Neuronal stem cell (in vitro differentiated cells): ENCODE data around the gene NAA38.

Experiments used
- DNase-seq: peaks from one replicate; pipeline ENCODE4 v3.0.0-alpha.2; 2013; ENCODE audit warnings: low spot score
- H2AFZ ChIP-seq: one replicate; pipeline ENCODE4 v1.6.1; 2013; ENCODE audit warnings: mild to moderate bottlenecking, low read length, inconsistent platforms
- H2AK5ac ChIP-seq: 2 replicates; pipeline ENCODE4 v1.6.1; 2013; ENCODE audit warnings: low read depth, mild to moderate bottlenecking, inconsistent platforms, low read length, moderate library complexity, mixed read lengths
- H2BK120ac ChIP-seq: 2 replicates; pipeline ENCODE4 v1.6.1; 2013; ENCODE audit warnings: low read depth, mild to moderate bottlenecking, inconsistent platforms, low read length, moderate library complexity, mixed read lengths
- H2BK12ac ChIP-seq: one replicate; pipeline ENCODE4 v1.6.1; 2013; ENCODE audit warnings: low read length, inconsistent platforms
- H2BK15ac ChIP-seq: 2 replicates; pipeline ENCODE4 v1.6.1; 2013; ENCODE audit warnings: mild to moderate bottlenecking, low read length, inconsistent platforms, mixed read lengths
- H2BK5ac ChIP-seq: one replicate; pipeline ENCODE4 v1.6.1; 2013; ENCODE audit warnings: inconsistent platforms, mild to moderate bottlenecking, low read length, moderate library complexity
- H3K14ac ChIP-seq: one replicate; pipeline ENCODE4 v1.6.1; 2013; ENCODE audit warnings: low read length, inconsistent platforms
- H3K18ac ChIP-seq: 2 replicates; pipeline ENCODE4 v1.6.1; 2013; ENCODE audit warnings: low read length, inconsistent platforms
- H3K23ac ChIP-seq: 2 replicates; pipeline ENCODE4 v1.6.1; 2013; ENCODE audit warnings: low read depth, mild to moderate bottlenecking, mixed read lengths, low read length, inconsistent platforms; ENCODE audit not compliant: poor library complexity
- H3K27ac ChIP-seq: replicated peaks from 3 replicates; pipeline ENCODE4 v1.5.1; 2013; ENCODE audit warnings: low read length, inconsistent platforms
- H3K27me3 ChIP-seq, 3 experiments: 2 replicates each; pipeline ENCODE4 v1.6.1; 2013; ENCODE audit warnings: low read length in 3 of 3, mild to moderate bottlenecking in 2 of 3, inconsistent platforms in 1 of 3, low read depth in 1 of 3, mixed read lengths in 1 of 3, moderate library complexity in 1 of 3; ENCODE audit not compliant: control insufficient read depth in 3 of 3, insufficient read depth in 3 of 3
- H3K36me3 ChIP-seq, 2 donors: replicated peaks in 1 of 2; 2 replicates each; pipeline ENCODE4 v1.6.1; 2013; ENCODE audit warnings: low read length in 2 of 2; ENCODE audit not compliant: control insufficient read depth in 2 of 2, insufficient read depth in 2 of 2
- H3K4ac ChIP-seq: 2 replicates; pipeline ENCODE4 v1.6.1; 2013; ENCODE audit warnings: inconsistent platforms, mild to moderate bottlenecking, low read length, moderate library complexity
- H3K4me1 ChIP-seq, 2 donors: 1 replicate in 1 of 2; 2 replicates in 1 of 2; pipeline ENCODE4 v1.6.1; 2013; ENCODE audit warnings: low read length in 2 of 2, low read depth in 1 of 2; ENCODE audit not compliant: control insufficient read depth in 2 of 2, insufficient read depth in 1 of 2
- H3K4me2 ChIP-seq: one replicate; pipeline ENCODE4 v1.6.1; 2013; ENCODE audit warnings: mild to moderate bottlenecking, low read length, inconsistent platforms; ENCODE audit not compliant: insufficient read depth, poor library complexity, severe bottlenecking
- H3K4me3 ChIP-seq, 2 donors: 2 replicates each; pipeline ENCODE4 v1.5.1; 2013; ENCODE audit warnings: low read length in 2 of 2, mild to moderate bottlenecking in 2 of 2, inconsistent platforms in 1 of 2, moderate library complexity in 1 of 2
- H3K79me1 ChIP-seq: one replicate; pipeline ENCODE4 v1.6.1; 2013; ENCODE audit warnings: low read depth, mild to moderate bottlenecking, inconsistent platforms, low read length, moderate library complexity
- H3K9ac ChIP-seq: one replicate; pipeline ENCODE4 v1.6.1; 2013; ENCODE audit warnings: mild to moderate bottlenecking, low read depth, low read length, inconsistent platforms; ENCODE audit not compliant: poor library complexity
- H3K9me3 ChIP-seq, 2 donors: replicated peaks in 1 of 2; 2 replicates each; pipeline versions ENCODE3 to v1.6.1; 2013; ENCODE audit warnings: low read length in 2 of 2, mild to moderate bottlenecking in 2 of 2, inconsistent platforms in 1 of 2, low read depth in 1 of 2, mixed read lengths in 1 of 2, moderate library complexity in 1 of 2; ENCODE audit not compliant: control insufficient read depth in 2 of 2, insufficient read depth in 1 of 2
- H4K8ac ChIP-seq: one replicate; pipeline ENCODE4 v1.6.1; 2013; ENCODE audit warnings: low read depth, mild to moderate bottlenecking, inconsistent platforms, low read length, moderate library complexity
- H4K91ac ChIP-seq: one replicate; pipeline ENCODE4 v1.6.1; 2013; ENCODE audit warnings: low read length, low read depth, mild to moderate bottlenecking, inconsistent platforms; ENCODE audit not compliant: poor library complexity
- WGBS, 2 donors: extraction: QIAGEN DNeasy Blood & Tissue Kit; methylation state at CpG; one replicate each; pipeline ENCODE4 v1.1.7; 2013; ENCODE audit warnings: missing lambda C conversion rate in 2 of 2, mixed read lengths in 1 of 2; ENCODE audit not compliant: insufficient read length in 2 of 2, insufficient replicate concordance in 1 of 2; ENCODE audit errors: extremely low coverage in 2 of 2; 5-methylcytosine and 5-hydroxymethylcytosine counted together

The NAA38 gene

DNA sequence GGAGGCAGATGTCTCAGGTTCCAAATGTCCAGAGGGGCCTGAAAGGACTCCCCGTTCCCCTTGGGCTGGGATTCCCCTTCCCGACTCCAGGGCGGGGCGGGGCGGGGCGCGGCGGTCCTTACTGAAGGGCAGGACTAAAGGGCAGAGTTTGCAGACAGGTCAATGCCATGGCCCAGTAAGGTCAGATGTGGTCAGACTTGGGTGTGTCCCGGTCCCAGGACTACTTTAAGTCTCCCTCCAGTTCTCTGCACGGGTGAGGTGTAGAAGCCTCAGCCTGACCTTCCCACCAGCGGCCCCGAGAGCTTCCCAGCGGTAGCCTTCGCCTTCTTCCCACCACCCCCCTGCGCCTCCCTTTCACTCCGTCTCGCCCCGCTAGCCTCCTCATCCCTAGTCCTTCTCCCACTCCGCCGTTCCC lies 22.8 kb downstream of the NAA38 start:
- H3K4me1 ChIP-seq, result peaks cover 21 to 32% of the 10 kb centered on the region in 2 donors
- H2BK12ac ChIP-seq, result no peak overlapping the region
- H2AK5ac ChIP-seq, result no peak overlapping the region
- no peak overlapping the region for H3K9ac ChIP-seq
- H2BK5ac ChIP-seq, result peak overlapping the region; percentile 56
- no peak overlapping the region for H2BK15ac ChIP-seq
- no peak overlapping the region for H3K14ac ChIP-seq
- H3K79me1 ChIP-seq, result no peaks in the 10 kb centered on the region
- H2BK120ac ChIP-seq, result no peak overlapping the region
- peak overlapping the region; percentile 79 to 85 for H3K4me3 ChIP-seq
- H3K18ac ChIP-seq, result peak overlapping the region; percentile 93
- H3K27ac ChIP-seq, result no peak overlapping the region
- peaks cover 0 to 24% (median 8%) of the 10 kb centered on the region in 3 experiments for H3K27me3 ChIP-seq
- H2AFZ ChIP-seq, result peak overlapping the region; percentile 95
- H3K36me3 ChIP-seq, result no peaks in the 10 kb centered on the region
- H3K9me3 ChIP-seq, result no peaks in the 10 kb centered on the region
- DNase-seq, result peak; percentile 47
- H3K4ac ChIP-seq, result no peak overlapping the region
- H3K23ac ChIP-seq, result no peak overlapping the region
- no peak overlapping the region for H4K8ac ChIP-seq
- H4K91ac ChIP-seq, result no peak overlapping the region
- H3K4me2 ChIP-seq, result peak overlapping the region; percentile 100
- WGBS, 2 donors, result no CpG with 5 or more reads among the region's 20 CpGs

DNA sequence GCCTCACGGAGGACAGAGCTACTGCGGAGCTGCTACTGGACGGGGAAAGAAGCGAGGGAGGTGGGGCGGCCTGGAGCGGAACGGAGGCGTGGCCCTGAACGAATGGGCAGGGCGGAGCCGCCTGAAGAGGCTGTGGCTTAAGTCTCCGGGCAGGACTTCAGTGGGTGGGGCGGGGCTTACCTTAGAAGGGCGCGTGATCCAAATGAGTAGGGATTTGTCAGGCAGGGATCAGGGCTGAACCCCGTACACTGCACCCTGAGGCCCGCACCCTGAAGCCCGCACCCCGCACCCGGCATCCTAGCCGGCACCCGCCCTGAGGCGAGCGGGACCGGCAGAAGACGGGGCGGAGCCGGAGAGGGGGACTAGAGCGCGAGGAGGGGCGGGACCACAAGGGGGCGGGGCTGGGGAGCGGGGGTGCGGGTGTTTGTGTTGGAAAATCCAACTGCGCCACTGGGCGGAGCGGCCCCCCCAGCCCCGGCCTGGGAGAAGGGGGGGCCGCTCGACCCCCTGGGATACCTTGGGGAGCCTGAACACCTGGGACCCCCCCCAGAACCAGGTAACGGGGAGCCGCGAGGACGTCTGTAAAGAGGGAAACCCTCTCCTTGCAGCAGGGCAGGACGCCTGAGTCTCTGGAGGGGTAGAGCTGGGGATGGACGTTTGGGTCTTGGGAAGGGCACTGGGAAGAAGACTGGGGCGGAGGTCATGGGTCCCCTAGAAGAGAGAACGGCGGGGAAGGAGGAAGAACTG lies 23.4 kb downstream of the NAA38 start, which contains the start of gene KDM6B:
TSS of gene KDM6B (plus strand) at position 423 of the 747 bp plus-strand sequence. CDS start 11,338 bp downstream, outside the sequence.
- H3K9me3 ChIP-seq, result no peaks in the 10 kb centered on the region
- H3K9ac ChIP-seq, result peak within 1 kb of the TSS; percentile 66
- peak; percentile 85 for DNase-seq
- peak within 1 kb of the TSS; percentile 95 for H2AFZ ChIP-seq
- H3K4me3 ChIP-seq, result peak within 1 kb of the TSS; percentile 79 to 85
- H2BK120ac ChIP-seq, result no peak within 1 kb of the TSS
- peak within 1 kb of the TSS; percentile 84 for H3K27ac ChIP-seq
- H3K4ac ChIP-seq, result no peak within 1 kb of the TSS
- H2AK5ac ChIP-seq, result no peak within 1 kb of the TSS
- peak within 1 kb of the TSS; percentile 91 for H3K14ac ChIP-seq
- H3K27me3 ChIP-seq, result peaks cover 0 to 27% (median 8%) of the 10 kb centered on the region in 3 experiments
- H4K91ac ChIP-seq, result no peak within 1 kb of the TSS
- H3K4me1 ChIP-seq, result peaks cover 15 to 26% of the 10 kb centered on the region in 2 donors
- H4K8ac ChIP-seq, result no peak within 1 kb of the TSS
- peak within 1 kb of the TSS; percentile 8 for H2BK12ac ChIP-seq
- WGBS, 2 donors, result no CpG with 5 or more reads among the region's 49 CpGs
- H3K18ac ChIP-seq, result peak within 1 kb of the TSS; percentile 93
- peak within 1 kb of the TSS; percentile 100 for H3K4me2 ChIP-seq
- H3K23ac ChIP-seq, result no peak within 1 kb of the TSS
- H3K79me1 ChIP-seq, result no peaks in the 10 kb centered on the region
- H2BK5ac ChIP-seq, result peak within 1 kb of the TSS; percentile 56
- H3K36me3 ChIP-seq, result no peaks in the 10 kb centered on the region
- no peak within 1 kb of the TSS for H2BK15ac ChIP-seq

DNA sequence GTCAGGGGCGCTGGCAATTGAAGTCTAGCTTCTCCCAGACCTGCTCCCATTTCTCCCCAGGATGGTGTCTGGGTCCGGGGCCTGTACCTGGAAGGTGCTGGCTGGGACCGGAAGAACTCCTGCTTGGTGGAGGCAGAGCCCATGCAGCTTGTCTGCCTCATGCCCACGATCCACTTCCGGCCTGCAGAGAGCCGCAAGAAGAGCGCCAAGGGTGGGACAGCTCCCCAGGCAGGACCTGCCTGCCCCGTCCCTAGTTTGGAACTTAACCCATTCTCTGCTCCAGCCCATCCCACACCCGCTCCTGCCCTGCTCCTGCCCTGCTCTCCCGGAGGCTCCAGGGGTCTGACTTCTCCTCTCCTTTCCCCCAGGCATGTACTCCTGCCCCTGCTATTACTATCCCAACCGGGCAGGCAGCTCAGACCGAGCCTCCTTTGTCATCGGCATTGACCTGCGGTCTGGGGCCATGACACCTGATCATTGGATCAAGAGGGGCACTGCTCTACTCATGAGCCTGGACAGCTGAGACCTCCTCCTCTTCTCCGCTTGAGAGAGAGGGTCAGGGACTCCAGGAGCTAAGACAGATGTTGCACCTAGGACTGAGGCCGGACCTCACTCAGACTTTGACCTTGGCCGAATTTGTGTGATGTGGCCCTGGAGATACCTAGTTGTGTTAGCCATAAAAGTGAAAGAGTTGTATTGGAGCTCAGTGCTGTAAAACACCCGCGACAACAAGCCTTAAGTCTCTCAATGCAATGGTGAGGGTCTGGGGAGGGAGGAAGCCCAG lies 24.2 kb downstream of the NAA38 start:
- no CpG with 5 or more reads among the region's 19 CpGs for WGBS, 2 donors
- H2AFZ ChIP-seq, result peak overlapping the region; percentile 95
- H3K18ac ChIP-seq, result peak overlapping the region; percentile 42
- no peak overlapping the region for H4K8ac ChIP-seq
- H3K23ac ChIP-seq, result no peak overlapping the region
- no peaks in the 10 kb centered on the region for H3K36me3 ChIP-seq
- no peak for DNase-seq
- H3K79me1 ChIP-seq, result no peaks in the 10 kb centered on the region
- peak overlapping the region in 1 of 2 donors; percentile 79 for H3K4me3 ChIP-seq
- H2BK5ac ChIP-seq, result peak overlapping the region; percentile 15
- H2BK12ac ChIP-seq, result peak overlapping the region; percentile 8
- H3K14ac ChIP-seq, result peak overlapping the region; percentile 91
- peaks cover 10 to 21% of the 10 kb centered on the region in 2 donors for H3K4me1 ChIP-seq
- H3K9me3 ChIP-seq, result no peaks in the 10 kb centered on the region
- no peak overlapping the region for H4K91ac ChIP-seq
- H3K27ac ChIP-seq, result no peak overlapping the region
- H3K4me2 ChIP-seq, result peak overlapping the region; percentile 100
- H2AK5ac ChIP-seq, result no peak overlapping the region
- H3K4ac ChIP-seq, result no peak overlapping the region
- H3K9ac ChIP-seq, result peak overlapping the region; percentile 3
- no peak overlapping the region for H2BK120ac ChIP-seq
- H2BK15ac ChIP-seq, result no peak overlapping the region
- peaks cover 0 to 27% (median 8%) of the 10 kb centered on the region in 3 experiments for H3K27me3 ChIP-seq

DNA sequence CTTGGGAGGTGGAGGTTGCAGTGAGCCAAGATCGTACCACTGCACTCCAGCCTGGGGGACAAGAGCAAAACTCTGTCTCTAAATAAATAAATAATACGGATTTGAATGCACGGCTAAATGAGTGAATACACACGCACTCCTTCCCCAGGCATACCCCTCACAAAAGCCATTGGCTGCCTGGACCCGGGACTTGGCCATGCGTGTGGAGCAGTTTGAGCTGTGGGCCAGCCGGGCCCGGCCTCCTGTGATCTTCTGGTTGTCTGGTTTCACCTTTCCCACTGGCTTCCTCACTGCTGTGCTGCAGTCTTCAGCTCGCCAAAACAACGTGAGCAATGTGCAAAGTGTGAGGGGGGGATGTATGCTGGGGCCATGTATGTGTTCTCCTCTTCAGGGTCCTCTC lies 24.9 kb downstream of the NAA38 start:
- Histone ChIP-seq H2BK120ac (no peak overlapping the region), H2BK12ac (no peak overlapping the region), H2BK15ac (no peak overlapping the region), H3K36me3 (no peaks in the 10 kb centered on the region), H3K9ac (no peak overlapping the region), H3K9me3 (no peaks in the 10 kb centered on the region), H2AFZ (no peak overlapping the region), H3K27ac (no peak overlapping the region), H3K23ac (peak overlapping the region; percentile 29), H4K8ac (no peak overlapping the region), H2BK5ac (no peak overlapping the region), H3K4me3 (no peak overlapping the region), H3K4me1 (peaks cover 9 to 17% of the 10 kb centered on the region in 2 donors), H3K4ac (no peak overlapping the region), H3K14ac (no peak overlapping the region), H3K79me1 (no peaks in the 10 kb centered on the region), H4K91ac (no peak overlapping the region), H2AK5ac (no peak overlapping the region), H3K4me2 (no peak overlapping the region), H3K27me3 (peaks cover 0 to 27% (median 8%) of the 10 kb centered on the region in 3 experiments), H3K18ac (no peak overlapping the region)
- WGBS, 2 donors, result no CpG with 5 or more reads among the region's 10 CpGs
- DNase-seq, result no peak
